Fibroblast of peridontal ligament (primary cell): ENCODE measurements around the gene CDK19.
"Not testable (repeated sequence)": the region's sequence is repeated elsewhere in the genome, so short reads cannot be mapped to it uniquely, and the experiment has no call there.

ENCODE experiments used
- DNase-seq: peaks from one replicate; pipeline ENCODE4 v3.0.0-alpha.2; 2010; ENCODE audit errors: extremely low read depth

The CDK19 gene

GRCh38 chr6:110756817-110757216, 58.5 kb downstream of the CDK19 start:
- no peak for DNase-seq

GRCh38 chr6:110755411-110755834, 59.8 kb downstream of the CDK19 start:
- peak; percentile 12 for DNase-seq

- not testable (repeated sequence) for DNase-seq
Observed at GRCh38 chr6:110753936-110754668, 61.2 kb downstream of the CDK19 start.

GRCh38 chr6:110748453-110748852, 66.8 kb downstream of the CDK19 start:
- DNase-seq: no peak

- DNase-seq: no peak
Observed at GRCh38 chr6:110746680-110747079, 68.6 kb downstream of the CDK19 start.

GRCh38 chr6:110744991-110745390, 70.3 kb downstream of the CDK19 start:
- DNase-seq: no peak

GRCh38 chr6:110742552-110742951, 72.7 kb downstream of the CDK19 start:
- DNase-seq: not testable (repeated sequence)

GRCh38 chr6:110741517-110741916, 73.8 kb downstream of the CDK19 start:
- DNase-seq: no peak

- no peak for DNase-seq
Observed at GRCh38 chr6:110738899-110739365, 76.3 kb downstream of the CDK19 start.

GRCh38 chr6:110735666-110736065, 79.6 kb downstream of the CDK19 start:
- no peak for DNase-seq

- DNase-seq: no peak
Observed at GRCh38 chr6:110731898-110732297, 83.4 kb downstream of the CDK19 start.

GRCh38 chr6:110731196-110731595, 84.1 kb downstream of the CDK19 start:
- peak; percentile 15 for DNase-seq

- DNase-seq: no peak
Observed at GRCh38 chr6:110728501-110728900, 86.8 kb downstream of the CDK19 start.

- DNase-seq: no peak
Observed at GRCh38 chr6:110723017-110723416, 92.3 kb downstream of the CDK19 start.

GRCh38 chr6:110720066-110720465, 95.2 kb downstream of the CDK19 start:
- no peak for DNase-seq

GRCh38 chr6:110719601-110720000, 95.7 kb downstream of the CDK19 start:
- not testable (repeated sequence) for DNase-seq

- peak; percentile 12 for DNase-seq
Observed at GRCh38 chr6:110714143-110714542, 101.1 kb downstream of the CDK19 start.

- no peak for DNase-seq
Observed at GRCh38 chr6:110712238-110712637, 103.0 kb downstream of the CDK19 start.

GRCh38 chr6:110710115-110710514, 105.2 kb downstream of the CDK19 start:
- DNase-seq: no peak

GRCh38 chr6:110708295-110708950, 106.8 kb downstream of the CDK19 start:
- peak; percentile 68 for DNase-seq

GRCh38 chr6:110705543-110705942, 109.7 kb downstream of the CDK19 start:
- no peak for DNase-seq

- peak; percentile 21 for DNase-seq
Observed at GRCh38 chr6:110703906-110704594, 111.2 kb downstream of the CDK19 start.
